ENCODE measurements around the gene WWC2.

GRCh38 chr4:183132865-183133264 lies 33.8 kb downstream of the WWC2 start:
- no peak for TF ChIP-seq CTCF (IDR thresholded peaks at IDR 0.05)
- no peak for TF ChIP-seq POLR2AphosphoS5 (IDR thresholded peaks at IDR 0.05)
